ENCODE data around the gene SEMA4B.

GRCh38 chr15:90231028-90232017, 30.2 kb downstream of the SEMA4B start:
- TF ChIP-seq CTCF (IDR thresholded peaks at IDR 0.05) (no peak), POLR2A (IDR thresholded peaks at IDR 0.05) (peak in 2 of 3 donors; percentile 13 to 41)

Measured in body of pancreas (tissue), 4 donors.